IMR-90 (cell line): ENCODE results near the gene CSH1. TPM values are rescaled to one million over a fixed set of nuclear protein-coding genes. Genes with fewer than 3 reads are reported as not detected.

Experiments
- ATAC-seq: fragments of 200-7000 bp; cut with Tn5 transposase; 2 replicates; pipeline ENCODE4 v1.9.1; 2020; ENCODE audit warnings: low read depth, mild to moderate bottlenecking, moderate library complexity
- BruUV-seq: library from RNA; stranded (reverse); fragments of 400-500 nt; replicated peaks from 2 replicates; lab custom pipeline; 2021; lab: Mats Ljungman, UMichigan
- CTCF ChIA-PET: fragments of 300-600 bp; formaldehyde crosslinking; extraction: SDS; loops from one replicate; lab custom pipeline; 2021; ENCODE audit warnings: antibody characterized with exemption; lab: Yijun Ruan, JAX
- POLR2A ChIA-PET: fragments of 300-600 bp; sonication (Branson Sonifier 250); formaldehyde crosslinking; loops from one replicate; lab custom pipeline; 2022; ENCODE audit warnings: antibody characterized with exemption; ENCODE audit not compliant: unreplicated experiment; lab: Charles Lee
- DNase-seq: peaks from one replicate; pipeline ENCODE4 v3.0.0; 2013
- H2AFZ ChIP-seq: replicated peaks from 2 replicates; pipeline ENCODE3; 2013; ENCODE audit warnings: low read length, mild to moderate bottlenecking; ENCODE audit not compliant: poor library complexity
- H2AK5ac ChIP-seq: 2 replicates; pipeline ENCODE4 v1.6.1; 2013; ENCODE audit warnings: low read depth, low read length, inconsistent platforms
- H2AK9ac ChIP-seq: replicated peaks from 2 replicates; pipeline ENCODE3; 2013; ENCODE audit warnings: mild to moderate bottlenecking, low read depth, low read length, moderate library complexity; ENCODE audit not compliant: poor library complexity
- H2BK120ac ChIP-seq: 2 replicates; pipeline ENCODE4 v1.6.1; 2013; ENCODE audit warnings: low read depth, low read length, inconsistent platforms
- H2BK15ac ChIP-seq: 3 replicates; pipeline ENCODE4 v1.6.1; 2013; ENCODE audit warnings: low read depth, low read length, inconsistent platforms
- H2BK20ac ChIP-seq: 2 replicates; pipeline ENCODE4 v1.6.1; 2013; ENCODE audit warnings: low read depth, mild to moderate bottlenecking, inconsistent platforms, low read length, moderate library complexity
- H2BK5ac ChIP-seq: 2 replicates; pipeline ENCODE4 v1.6.1; 2013; ENCODE audit warnings: mild to moderate bottlenecking, low read depth, low read length, inconsistent platforms; ENCODE audit not compliant: poor library complexity, severe bottlenecking
- H3K14ac ChIP-seq: replicated peaks from 2 replicates; pipeline ENCODE4 v1.6.1; 2013; ENCODE audit warnings: low read depth, low read length, inconsistent platforms
- H3K18ac ChIP-seq: 2 replicates; pipeline ENCODE4 v1.6.1; 2013; ENCODE audit warnings: low read depth, low read length, control low read depth
- H3K23ac ChIP-seq: 2 replicates; pipeline ENCODE4 v1.6.1; 2013; ENCODE audit warnings: low read depth, low read length, inconsistent platforms
- H3K27ac ChIP-seq: 2 replicates; pipeline ENCODE4 v1.5.1; 2013; ENCODE audit warnings: mild to moderate bottlenecking, control low read depth, low read length; ENCODE audit not compliant: insufficient read depth
- H3K27me3 ChIP-seq: 2 replicates; pipeline ENCODE4 v1.6.1; 2013; ENCODE audit warnings: low read length; ENCODE audit not compliant: control insufficient read depth, insufficient read depth
- H3K36me3 ChIP-seq: 2 replicates; pipeline ENCODE4 v1.6.1; 2013; ENCODE audit warnings: low read length, mixed read lengths; ENCODE audit not compliant: control insufficient read depth, insufficient read depth
- H3K4ac ChIP-seq: 2 replicates; pipeline ENCODE4 v1.6.1; 2013; ENCODE audit warnings: low read depth, low read length, inconsistent platforms
- H3K4me1 ChIP-seq: 2 replicates; pipeline ENCODE4 v1.6.1; 2013; ENCODE audit warnings: low read length, mixed read lengths; ENCODE audit not compliant: control insufficient read depth, insufficient read depth
- H3K4me2 ChIP-seq: 2 replicates; pipeline ENCODE4 v1.6.1; 2013; ENCODE audit warnings: low read depth, mild to moderate bottlenecking, control low read depth, low read length, moderate library complexity
- H3K4me3 ChIP-seq: 2 replicates; pipeline ENCODE4 v1.5.1; 2013; ENCODE audit warnings: low read depth, mild to moderate bottlenecking, control low read depth, low read length, moderate library complexity; ENCODE audit not compliant: insufficient read depth
- H3K56ac ChIP-seq: 2 replicates; pipeline ENCODE4 v1.6.1; 2013; ENCODE audit warnings: low read length, inconsistent platforms; ENCODE audit not compliant: insufficient read depth; ENCODE audit errors: extremely low read depth
- H3K79me1 ChIP-seq, 2 experiments: 2 replicates each; pipeline ENCODE4 v1.6.1; 2013; ENCODE audit warnings: low read length in 2 of 2, inconsistent platforms in 1 of 2, low read depth in 1 of 2
- H3K9ac ChIP-seq: 2 replicates; pipeline ENCODE4 v1.6.1; 2013; ENCODE audit warnings: low read depth, low read length, control low read depth
- H3K9me1 ChIP-seq: 2 replicates; pipeline ENCODE4 v1.6.1; 2013; ENCODE audit warnings: low read length, inconsistent platforms; ENCODE audit not compliant: insufficient read depth
- H3K9me3 ChIP-seq: 2 replicates; pipeline ENCODE4 v1.6.1; 2013; ENCODE audit warnings: low read length; ENCODE audit not compliant: control insufficient read depth, insufficient read depth
- H4K20me1 ChIP-seq: 2 replicates; pipeline ENCODE4 v1.6.1; 2013; ENCODE audit warnings: low read length, inconsistent platforms; ENCODE audit not compliant: insufficient read depth
- H4K5ac ChIP-seq: 2 replicates; pipeline ENCODE4 v1.6.1; 2013; ENCODE audit warnings: mild to moderate bottlenecking, low read depth, low read length, control low read depth
- H4K8ac ChIP-seq, 2 experiments: 2 replicates each; pipeline ENCODE4 v1.6.1; 2013; ENCODE audit warnings: low read depth in 2 of 2, low read length in 2 of 2, control low read depth in 1 of 2, inconsistent platforms in 1 of 2
- H4K91ac ChIP-seq: 2 replicates; pipeline ENCODE4 v1.6.1; 2013; ENCODE audit warnings: low read depth, low read length, inconsistent platforms; ENCODE audit not compliant: insufficient read depth
- CHD1 ChIP-seq: IDR thresholded peaks from 2 replicates; pipeline ENCODE4 v1.6.1; 2012; ENCODE audit warnings: low read depth, low read length, improper control_type of control experiment
- RFX5 ChIP-seq: IDR thresholded peaks from 2 replicates; pipeline ENCODE4 v1.8.0; 2012; ENCODE audit warnings: low read depth, mild to moderate bottlenecking, low read length, moderate library complexity
- USF2 ChIP-seq: fragments of 150-350 bp; IDR thresholded peaks from 2 replicates; pipeline ENCODE4 v1.6.1; 2017; ENCODE audit warnings: mild to moderate bottlenecking, antibody characterized with exemption, low read length, low read depth
- WGBS, 2 experiments: methylation state at CpG; one replicate each; pipeline versions ENCODE4 v1.1.5 to v1.1.7; 2013; ENCODE audit warnings: missing lambda C conversion rate in 2 of 2; ENCODE audit not compliant: insufficient read length in 1 of 2; ENCODE audit errors: extremely low coverage in 2 of 2; 5-methylcytosine and 5-hydroxymethylcytosine counted together
- dilution Hi-C: fragments of 300-500 bp; cut with HindIII; formaldehyde crosslinking; loops from one replicate; pipeline ENCODE4 v1.14.3; 2018; ENCODE audit warnings: low sequenced_read_pairs; ENCODE audit not compliant: unreplicated experiment
- in situ Hi-C: fragments of 300-500 bp; cut with MboI; formaldehyde crosslinking; loops from 3 replicates; pipeline ENCODE4 v1.14.3; 2019; ENCODE audit warnings: low sequenced_read_pairs, inconsistent platforms, mixed read lengths
- intact Hi-C: fragments of 100-400 bp; cut with micrococcal nuclease; formaldehyde crosslinking; loops from 2 replicates; pipeline ENCODE4 v1.10.0; 2022
- polyA plus RNA-seq, 3 experiments: library from polyadenylated mRNA; depleted of rRNA; stranded (reverse); fragments of >200 nt; gene quantifications; 2 replicates each; pipeline ENCODE4 v1.2.3, GENCODE V29; 2012; ENCODE audit warnings: low replicate concordance in 1 of 3
- total RNA-seq: library from RNA; depleted of rRNA; stranded (reverse); fragments of >200 nt; gene quantifications from 2 replicates; pipeline ENCODE4 v1.2.3, GENCODE V29; 2012
- TF ChIP-seq, protein P1 (sequence below): conservative IDR thresholded peaks from 2 replicates; pipeline ENCODE4 v1.5.1; 2012; ENCODE audit warnings: mild to moderate bottlenecking, low read depth, low read length, improper control_type of control experiment

CSH1 gene
- total and polyA plus RNA-seq, 2 of the 4 experiments (the other 2 are of a cell fraction), result not detected

- ATAC-seq (no peak), DNase-seq (no peak)
- H3K18ac ChIP-seq, result no peak overlapping the region
- peaks cover 44% of the 10 kb centered on the region for H3K27me3 ChIP-seq
- H2BK15ac ChIP-seq, result no peak overlapping the region
- H3K9ac ChIP-seq, result no peak overlapping the region
- no peak overlapping the region for H4K5ac ChIP-seq
- H3K36me3 ChIP-seq, result no peaks in the 10 kb centered on the region
- intact Hi-C loops (no loop called here), in situ Hi-C loops (no loop called here), dilution Hi-C loops (no loop called here)
- no peak overlapping the region for H3K4me2 ChIP-seq
- WGBS, 2 experiments, result no CpG with 5 or more reads among the region's 8 CpGs
- H2BK5ac ChIP-seq, result no peak overlapping the region
- H2AK9ac ChIP-seq, result no peak overlapping the region
- H3K27ac ChIP-seq, result no peak overlapping the region
- BruUV-seq, result no TSS peak
- TF ChIP-seq RFX5, result no peak
- TF ChIP-seq CHD1, result no peak
- TF ChIP-seq, protein P1, sequence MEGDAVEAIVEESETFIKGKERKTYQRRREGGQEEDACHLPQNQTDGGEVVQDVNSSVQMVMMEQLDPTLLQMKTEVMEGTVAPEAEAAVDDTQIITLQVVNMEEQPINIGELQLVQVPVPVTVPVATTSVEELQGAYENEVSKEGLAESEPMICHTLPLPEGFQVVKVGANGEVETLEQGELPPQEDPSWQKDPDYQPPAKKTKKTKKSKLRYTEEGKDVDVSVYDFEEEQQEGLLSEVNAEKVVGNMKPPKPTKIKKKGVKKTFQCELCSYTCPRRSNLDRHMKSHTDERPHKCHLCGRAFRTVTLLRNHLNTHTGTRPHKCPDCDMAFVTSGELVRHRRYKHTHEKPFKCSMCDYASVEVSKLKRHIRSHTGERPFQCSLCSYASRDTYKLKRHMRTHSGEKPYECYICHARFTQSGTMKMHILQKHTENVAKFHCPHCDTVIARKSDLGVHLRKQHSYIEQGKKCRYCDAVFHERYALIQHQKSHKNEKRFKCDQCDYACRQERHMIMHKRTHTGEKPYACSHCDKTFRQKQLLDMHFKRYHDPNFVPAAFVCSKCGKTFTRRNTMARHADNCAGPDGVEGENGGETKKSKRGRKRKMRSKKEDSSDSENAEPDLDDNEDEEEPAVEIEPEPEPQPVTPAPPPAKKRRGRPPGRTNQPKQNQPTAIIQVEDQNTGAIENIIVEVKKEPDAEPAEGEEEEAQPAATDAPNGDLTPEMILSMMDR, result no peak
- no peak for TF ChIP-seq USF2
- no peak overlapping the region for H2BK120ac ChIP-seq
- H2AK5ac ChIP-seq, result no peak overlapping the region
- no peak overlapping the region for H3K14ac ChIP-seq
- no peak overlapping the region for H4K8ac ChIP-seq
- H3K9me1 ChIP-seq, result no peaks in the 10 kb centered on the region
- H2BK20ac ChIP-seq, result no peak overlapping the region
- ChIA-PET POLR2A (no interaction called here), CTCF (no interaction called here)
- peak overlapping the region; percentile 43 for H2AFZ ChIP-seq
- no peaks in the 10 kb centered on the region for H3K4me1 ChIP-seq
- no peak overlapping the region for H3K23ac ChIP-seq
- H4K91ac ChIP-seq, result no peak overlapping the region
- H3K79me1 ChIP-seq, result no peaks in the 10 kb centered on the region
- no peak overlapping the region for H3K4ac ChIP-seq
- no peak overlapping the region for H3K4me3 ChIP-seq
- no peaks in the 10 kb centered on the region for H3K9me3 ChIP-seq
- no peaks in the 10 kb centered on the region for H4K20me1 ChIP-seq
- H3K56ac ChIP-seq, result no peak overlapping the region
Observed at GRCh38 chr17:63933598-63933997, 37.2 kb upstream of the CSH1 start.
